Superior temporal gyrus (tissue), 1 donor: Measurements from ENCODE around the gene ANKS1B.

ENCODE experiments used
- DNase-seq: peaks from one replicate; pipeline ENCODE4 v3.0.0-alpha.2; 2016; ENCODE audit errors: extremely low spot score

The ANKS1B gene

GRCh38 chr12:99201906-99202645 lies 782.7 kb downstream of the ANKS1B start:
- DNase-seq: no peak

GRCh38 chr12:99200711-99201384 lies 783.9 kb downstream of the ANKS1B start:
- DNase-seq: no peak

DNA sequence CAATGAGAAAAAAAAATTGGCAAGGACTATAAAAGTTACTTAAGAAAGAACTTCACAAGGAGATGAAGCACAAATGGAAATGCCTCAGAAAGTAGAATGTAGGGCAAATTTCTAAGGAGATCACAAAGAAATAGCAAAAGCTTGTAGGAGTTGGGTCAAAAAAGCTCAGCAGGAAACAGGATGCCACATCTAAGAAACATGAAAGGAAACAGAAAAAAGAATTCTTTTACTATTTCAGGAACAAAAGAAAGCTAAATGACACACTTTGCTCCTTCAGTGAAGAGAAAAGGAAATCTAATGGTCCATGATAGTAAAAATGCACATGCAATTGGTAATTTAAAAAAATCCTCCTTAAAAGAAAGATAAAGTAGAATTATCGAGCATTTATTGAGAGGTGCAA lies 789.3 kb downstream of the ANKS1B start:
- DNase-seq: peak; percentile 46

GRCh38 chr12:99192489-99192888 lies 792.2 kb downstream of the ANKS1B start:
- DNase-seq: no peak

DNA sequence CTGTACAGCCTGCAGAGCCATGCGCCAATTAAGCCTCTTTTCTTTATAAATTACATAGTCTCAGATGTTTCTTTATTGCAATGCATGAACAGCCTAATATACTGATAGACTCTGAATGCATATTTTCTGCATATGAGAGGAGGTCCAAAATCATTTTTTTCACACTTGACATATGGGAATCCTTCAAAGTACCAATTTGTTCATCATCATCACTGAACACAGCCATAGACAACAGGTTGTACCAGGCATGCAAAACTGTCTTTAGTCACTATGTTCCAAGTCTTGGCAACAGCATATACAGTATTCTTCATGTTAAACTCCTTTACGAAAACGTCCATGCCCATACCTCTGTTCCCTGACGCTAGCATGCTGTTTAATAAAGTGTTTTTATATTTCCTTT lies 807.9 kb downstream of the ANKS1B start:
- DNase-seq: no peak

DNA sequence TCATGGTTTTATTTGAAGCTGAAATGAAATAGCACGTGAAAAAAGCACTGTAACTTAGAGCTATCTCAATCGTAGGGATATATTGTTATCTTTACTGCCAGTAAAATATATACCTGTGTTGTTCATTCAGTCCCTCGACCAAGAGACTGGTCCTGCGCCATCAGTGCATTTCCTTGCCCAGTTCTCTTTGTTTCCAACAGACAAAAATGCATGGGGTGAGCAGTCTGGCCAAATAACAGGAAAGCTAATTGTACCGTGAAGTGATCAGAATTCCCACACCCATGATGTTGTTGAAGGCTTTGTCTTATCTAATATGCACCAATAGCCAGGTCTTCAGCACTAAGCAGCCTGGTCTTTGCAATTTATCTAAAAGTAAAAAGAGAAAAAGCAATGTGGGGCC lies 814.3 kb downstream of the ANKS1B start:
- DNase-seq: no peak

- no peak for DNase-seq
Measured at GRCh38 chr12:99170037-99170436, 814.7 kb downstream of the ANKS1B start.

DNA sequence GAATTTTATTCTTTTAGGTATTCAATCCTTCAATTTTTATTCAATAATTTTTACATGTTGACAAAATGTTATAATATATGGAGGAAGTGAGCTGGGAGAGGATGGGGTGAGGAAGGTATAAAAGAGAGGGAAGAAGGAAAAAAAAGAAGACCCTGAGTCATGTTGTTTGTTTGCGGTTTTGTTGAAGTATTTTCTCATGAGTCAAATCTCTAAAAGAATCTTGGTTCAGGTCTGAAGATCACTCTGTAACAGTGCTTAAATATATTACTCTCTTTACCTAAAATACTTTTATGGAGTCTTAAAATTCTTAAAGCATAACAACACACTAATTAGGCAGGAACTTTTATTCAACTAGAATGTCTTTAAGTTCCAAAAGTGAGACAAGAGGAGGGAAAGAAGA lies 826.8 kb downstream of the ANKS1B start:
- DNase-seq: no peak

DNA sequence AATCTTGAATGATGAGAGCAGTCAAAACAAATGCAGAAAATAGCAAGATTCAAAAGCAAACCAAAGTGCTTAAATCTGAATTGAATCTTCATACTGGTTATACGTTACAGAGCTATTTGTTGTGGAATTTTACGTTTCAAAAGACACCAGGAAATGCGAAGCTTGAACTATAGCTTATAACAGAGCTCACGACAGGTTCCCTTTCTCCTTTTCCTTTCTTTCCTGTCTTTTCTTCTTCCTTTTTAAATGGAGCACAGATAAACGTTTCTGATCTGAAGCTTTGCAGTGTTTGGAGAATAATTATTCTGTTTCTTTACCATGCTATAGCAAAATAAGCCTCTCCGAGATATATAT lies 829.8 kb downstream of the ANKS1B start:
- DNase-seq: no peak

- DNase-seq: no peak
Measured at GRCh38 chr12:99154216-99154982, 830.3 kb downstream of the ANKS1B start.

GRCh38 chr12:99153293-99153692 lies 831.4 kb downstream of the ANKS1B start:
- no peak for DNase-seq

GRCh38 chr12:99152337-99152736 lies 832.4 kb downstream of the ANKS1B start:
- DNase-seq: no peak

DNA sequence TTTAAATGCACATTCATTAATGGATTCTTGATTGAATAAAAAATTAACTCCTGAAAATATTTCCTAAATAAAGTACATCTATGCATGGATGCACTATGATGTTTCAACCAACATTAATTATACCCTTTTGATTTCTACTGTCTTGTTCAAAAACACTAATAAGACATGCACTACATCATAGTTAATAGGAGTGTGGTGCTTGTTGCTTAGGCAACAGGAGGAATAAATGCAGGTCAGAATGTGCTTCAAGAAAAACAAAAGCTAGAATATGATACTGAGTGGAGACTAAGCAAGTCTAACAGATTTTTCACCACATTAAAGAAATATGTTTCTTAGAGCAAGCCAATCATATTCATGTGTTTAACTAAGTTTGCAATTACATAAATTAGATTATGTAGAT lies 833.0 kb downstream of the ANKS1B start:
- no peak for DNase-seq

DNA sequence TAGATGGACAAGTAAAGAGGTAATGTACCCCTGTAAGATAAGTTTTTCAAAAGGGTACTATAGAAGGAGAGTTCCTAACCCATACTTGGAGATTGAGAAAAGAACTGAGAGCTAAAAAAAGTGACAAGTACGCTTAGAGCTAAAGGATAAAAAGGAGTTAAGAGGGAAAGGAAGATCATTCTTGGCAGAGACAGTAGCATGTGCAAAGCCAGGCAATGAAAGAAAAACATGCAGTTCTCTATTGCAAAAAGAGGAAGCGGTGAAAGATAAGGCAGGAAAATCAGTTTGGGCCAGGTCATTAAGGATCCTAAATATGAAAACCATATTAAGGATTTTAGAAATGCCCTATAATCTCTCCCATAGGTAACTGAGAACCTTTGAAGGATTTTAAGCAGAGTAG lies 837.6 kb downstream of the ANKS1B start:
- no peak for DNase-seq

DNA sequence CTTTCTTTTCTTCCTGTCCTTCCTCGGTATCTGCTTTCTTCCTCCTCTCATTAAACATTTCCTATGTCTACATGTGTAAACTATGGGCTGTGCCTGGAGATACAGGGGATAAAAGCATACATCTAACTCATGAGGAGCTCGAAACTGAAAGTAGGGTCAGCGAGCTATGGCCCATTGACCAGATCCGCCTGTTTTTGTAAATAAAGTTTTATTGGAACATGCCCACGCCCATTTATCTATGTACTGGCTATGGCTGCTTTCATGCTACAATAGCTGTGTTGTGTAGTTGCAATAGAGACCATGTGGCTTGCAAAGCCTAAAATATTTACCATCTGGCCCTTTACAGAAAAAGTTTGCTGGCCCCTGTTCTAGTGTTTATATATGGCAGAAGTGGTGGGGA lies 838.0 kb downstream of the ANKS1B start:
- DNase-seq: no peak

GRCh38 chr12:99146185-99146584 lies 838.6 kb downstream of the ANKS1B start:
- no peak for DNase-seq

- DNase-seq: no peak
Measured at GRCh38 chr12:99142651-99143050, 842.1 kb downstream of the ANKS1B start.

- DNase-seq: no peak
Measured at GRCh38 chr12:99140017-99140720, 844.6 kb downstream of the ANKS1B start.

DNA sequence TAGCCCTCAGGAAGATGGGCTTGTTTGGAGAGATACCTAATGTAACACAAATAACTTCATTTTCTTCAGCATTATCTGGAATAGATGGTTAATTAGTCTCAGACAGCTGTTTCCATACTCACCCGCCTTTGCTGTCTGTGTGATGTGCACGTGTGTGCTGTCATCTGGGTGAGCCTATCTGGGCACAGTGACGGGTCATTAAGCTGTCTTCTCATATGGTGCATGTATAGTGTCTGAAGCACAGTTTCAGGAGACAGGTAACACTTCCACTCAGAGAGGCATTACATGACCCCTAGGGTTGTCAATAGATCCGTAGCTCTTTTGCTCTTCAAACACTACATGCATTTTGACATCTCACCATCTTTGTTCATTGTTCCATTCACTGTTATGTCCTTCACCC lies 846.3 kb downstream of the ANKS1B start:
- DNase-seq: peak; percentile 17

GRCh38 chr12:99137124-99137855 lies 847.4 kb downstream of the ANKS1B start:
- no peak for DNase-seq

DNA sequence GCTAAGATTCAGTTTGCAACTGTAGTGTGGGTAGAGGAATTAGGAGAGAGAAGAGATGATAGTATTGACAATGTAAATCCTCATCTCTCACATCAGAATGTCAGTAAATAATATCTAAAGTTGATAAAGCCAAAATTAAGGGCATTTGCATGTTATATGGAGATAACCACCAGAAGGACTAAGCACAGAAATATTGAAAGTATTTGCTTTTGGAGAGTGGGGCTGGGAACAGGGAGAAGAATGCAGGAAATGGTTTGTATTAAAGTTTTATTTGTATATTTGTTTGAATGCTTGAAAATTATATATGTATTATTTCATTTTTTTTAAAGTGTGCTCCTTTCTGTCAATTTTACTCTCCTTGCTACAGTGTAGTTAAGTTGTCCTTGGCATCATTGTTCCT lies 848.2 kb downstream of the ANKS1B start:
- no peak for DNase-seq

DNA sequence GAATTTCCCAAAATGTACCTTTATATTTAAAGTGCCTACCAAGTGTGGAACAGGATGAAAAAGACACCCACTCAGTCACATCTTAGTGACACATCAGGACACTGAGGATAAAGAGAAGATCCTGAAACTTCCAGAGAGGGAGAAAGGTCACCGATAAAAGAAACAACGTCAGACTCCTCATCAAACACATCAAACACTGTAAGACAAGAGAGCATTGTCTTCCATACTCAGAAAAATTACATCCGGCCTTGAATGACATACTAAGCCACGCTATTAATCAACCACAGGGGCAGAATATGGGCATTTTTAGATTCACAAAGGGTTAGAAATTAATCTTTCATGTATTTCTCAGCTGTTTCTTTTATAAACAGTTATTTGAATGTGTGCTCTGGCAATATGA lies 849.4 kb downstream of the ANKS1B start:
- no peak for DNase-seq
